Measurements from ENCODE around the gene MTIF3.

The MTIF3 gene

DNA sequence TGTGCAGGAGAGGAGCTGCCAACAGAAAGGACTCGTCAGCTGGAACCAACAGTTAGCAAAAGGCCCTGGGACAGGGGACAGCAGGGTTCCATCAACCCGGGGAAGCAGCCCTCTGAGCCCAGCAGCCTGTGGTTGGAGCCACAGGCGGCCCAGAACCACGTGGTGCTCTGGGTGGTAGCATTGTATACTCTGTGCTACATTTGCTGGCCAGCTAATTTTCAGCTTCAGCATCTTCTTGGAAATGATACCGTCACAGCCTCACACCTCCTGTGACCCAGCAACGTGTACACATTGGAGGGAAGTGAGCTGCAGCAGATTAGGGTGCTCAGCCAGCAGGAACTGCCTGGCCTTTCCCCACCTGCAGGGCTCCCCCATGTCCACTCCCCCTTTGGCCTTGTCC is 13.1 kb upstream of the MTIF3 start:
- Histone ChIP-seq H3K4me3 (ENCODE audit: low read depth, low read length) (no peak overlapping the region), H3K9me3 (ENCODE audit: control insufficient read depth, insufficient read depth, low read depth, low read length) (no peaks in the 10 kb centered on the region), H3K4me1 (ENCODE audit: control insufficient read depth, insufficient read depth, low read length) (no peaks in the 10 kb centered on the region), H3K27ac (ENCODE audit: extremely low read depth, low read depth, low read length) (no peak overlapping the region), H3K36me3 (ENCODE audit: control insufficient read depth in 2 of 2, insufficient read depth in 1 of 2, low read length in 2 of 2) (no peaks in the 10 kb centered on the region)
- POLR2A ChIA-PET = no interaction called here
- CTCF ChIA-PET = interaction anchor here (0.5 to 0.6 kb wide), 2 partner anchors 201 to 363 kb away, joined by 3 to 4 read pairs; no protein-coding TSS in a partner anchor
- TF ChIP-seq ZIC2 (tag by site-specific recombination; IDR thresholded peaks at IDR 0.05) (peak; percentile 22; the same call in 1 of the 2 replicates), ZNF585B (tag by site-specific recombination; IDR thresholded peaks at IDR 0.05) (no peak)

DNA sequence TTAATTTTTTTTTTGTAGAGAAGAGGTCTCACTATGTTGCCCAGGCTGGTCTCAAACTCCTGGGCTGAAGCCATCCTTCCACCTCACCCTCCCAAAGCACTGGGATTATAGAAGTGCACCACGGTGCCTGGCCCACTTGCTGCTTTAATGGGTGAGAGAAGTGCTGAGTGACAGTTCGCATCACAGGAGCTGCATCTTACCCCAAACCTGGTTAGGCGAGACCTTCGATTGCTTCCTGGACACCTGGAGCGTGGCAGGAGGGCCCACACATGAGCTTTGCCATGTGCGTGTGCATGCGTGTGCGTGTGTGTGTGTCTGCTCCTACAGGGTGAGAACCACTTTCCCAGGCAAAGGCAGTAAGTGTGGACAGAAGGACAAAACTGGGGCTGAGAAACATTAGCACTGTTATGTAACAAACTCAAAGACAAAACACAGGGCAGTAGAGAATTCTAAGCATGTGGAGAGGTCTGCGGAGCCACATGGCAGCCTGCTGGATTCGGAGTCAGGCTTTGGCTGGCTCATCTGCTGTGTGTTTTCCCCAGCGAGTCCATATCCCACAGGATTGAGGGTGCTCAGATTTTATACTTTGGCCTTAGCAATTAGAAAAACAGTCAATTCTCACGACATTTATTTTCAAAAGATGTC is 11.7 kb upstream of the MTIF3 start:
- Histone ChIP-seq H3K36me3 (ENCODE audit: control insufficient read depth in 2 of 2, insufficient read depth in 1 of 2, low read length in 2 of 2) (no peaks in the 10 kb centered on the region), H3K4me3 (ENCODE audit: low read depth, low read length) (no peak overlapping the region), H3K4me1 (ENCODE audit: control insufficient read depth, insufficient read depth, low read length) (no peaks in the 10 kb centered on the region), H3K9me3 (ENCODE audit: control insufficient read depth, insufficient read depth, low read depth, low read length) (no peaks in the 10 kb centered on the region), H3K27ac (ENCODE audit: extremely low read depth, low read depth, low read length) (no peak overlapping the region)
- POLR2A ChIA-PET = no interaction called here
- TF ChIP-seq ZNF707 (tag by site-specific recombination; IDR thresholded peaks at IDR 0.05) = no peak
- TF ChIP-seq ZNF426 (tag by site-specific recombination; IDR thresholded peaks at IDR 0.05) = no peak
- TF ChIP-seq, protein P1, sequence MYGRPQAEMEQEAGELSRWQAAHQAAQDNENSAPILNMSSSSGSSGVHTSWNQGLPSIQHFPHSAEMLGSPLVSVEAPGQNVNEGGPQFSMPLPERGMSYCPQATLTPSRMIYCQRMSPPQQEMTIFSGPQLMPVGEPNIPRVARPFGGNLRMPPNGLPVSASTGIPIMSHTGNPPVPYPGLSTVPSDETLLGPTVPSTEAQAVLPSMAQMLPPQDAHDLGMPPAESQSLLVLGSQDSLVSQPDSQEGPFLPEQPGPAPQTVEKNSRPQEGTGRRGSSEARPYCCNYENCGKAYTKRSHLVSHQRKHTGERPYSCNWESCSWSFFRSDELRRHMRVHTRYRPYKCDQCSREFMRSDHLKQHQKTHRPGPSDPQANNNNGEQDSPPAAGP (tag by site-specific recombination; IDR thresholded peaks at IDR 0.05) = no peak
- TF ChIP-seq, protein P2, sequence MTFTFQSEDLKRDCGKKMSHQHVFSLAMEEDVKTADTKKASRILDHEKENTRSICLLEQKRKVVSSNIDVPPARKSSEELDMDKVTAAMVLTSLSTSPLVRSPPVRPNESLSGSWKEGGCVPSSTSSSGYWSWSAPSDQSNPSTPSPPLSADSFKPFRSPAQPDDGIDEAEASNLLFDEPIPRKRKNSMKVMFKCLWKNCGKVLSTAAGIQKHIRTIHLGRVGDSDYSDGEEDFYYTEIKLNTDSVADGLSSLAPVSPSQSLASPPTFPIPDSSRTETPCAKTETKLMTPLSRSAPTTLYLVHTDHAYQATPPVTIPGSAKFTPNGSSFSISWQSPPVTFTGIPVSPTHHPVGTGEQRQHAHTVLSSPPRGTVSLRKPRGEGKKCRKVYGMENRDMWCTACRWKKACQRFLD (tag by site-specific recombination; IDR thresholded peaks at IDR 0.05) = no peak
- no peak for TF ChIP-seq ZNF302 (tag by site-specific recombination; IDR thresholded peaks at IDR 0.05; ENCODE audit: low read depth)
- TF ChIP-seq ZNF174 (tag by site-specific recombination; IDR thresholded peaks at IDR 0.05) = no peak
- no peak for TF ChIP-seq ZNF10 (tag by site-specific recombination; IDR thresholded peaks at IDR 0.05)
- TF ChIP-seq ZNF146 (tag by site-specific recombination; IDR thresholded peaks at IDR 0.05) = no peak
- TF ChIP-seq IKZF3 (tag by site-specific recombination; IDR thresholded peaks at IDR 0.05) = no peak
- TF ChIP-seq, protein P3, sequence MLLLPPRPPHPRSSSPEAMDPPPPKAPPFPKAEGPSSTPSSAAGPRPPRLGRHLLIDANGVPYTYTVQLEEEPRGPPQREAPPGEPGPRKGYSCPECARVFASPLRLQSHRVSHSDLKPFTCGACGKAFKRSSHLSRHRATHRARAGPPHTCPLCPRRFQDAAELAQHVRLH (tag by site-specific recombination; IDR thresholded peaks at IDR 0.05) = no peak
- TF ChIP-seq HOXD13 (CRISPR knock-in tag; IDR thresholded peaks at IDR 0.05; ENCODE audit: borderline replicate concordance) = no peak
- TF ChIP-seq ZNF324 (tag by site-specific recombination; IDR thresholded peaks at IDR 0.05) = no peak
- no peak for TF ChIP-seq MEIS1 (CRISPR knock-in tag; IDR thresholded peaks at IDR 0.05; ENCODE audit: borderline replicate concordance)
- no peak for TF ChIP-seq ZNF114 (tag by site-specific recombination; IDR thresholded peaks at IDR 0.05)
- CTCF ChIA-PET = no interaction called here

DNA sequence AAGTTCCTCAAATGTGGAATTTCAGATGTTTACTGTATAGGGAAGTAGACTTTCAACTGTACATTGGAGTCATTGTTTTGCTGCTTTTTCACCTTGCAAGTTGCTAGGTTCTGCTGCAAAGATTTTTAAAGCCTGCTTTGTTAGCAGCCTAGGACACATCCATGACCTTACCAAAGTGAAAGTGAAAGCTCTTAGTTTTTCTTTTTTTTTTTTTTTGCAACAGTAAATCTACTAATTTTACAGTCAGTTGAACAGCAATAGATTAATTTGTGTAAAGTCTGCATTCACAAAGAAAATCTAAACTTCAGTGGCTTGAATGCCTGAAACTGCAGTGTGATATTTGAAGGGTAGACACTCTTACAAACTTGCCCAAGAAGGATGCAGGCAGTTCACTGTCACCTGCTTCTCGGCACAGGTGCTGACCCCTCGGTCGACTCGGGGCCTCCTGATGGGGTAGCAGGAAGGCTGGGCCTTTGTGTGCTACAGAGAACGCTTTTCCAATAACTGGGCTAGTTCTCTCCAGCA is 5.0 kb upstream of the MTIF3 start:
- Histone ChIP-seq H3K4me3 (ENCODE audit: low read depth, low read length) (no peak overlapping the region), H3K36me3 (ENCODE audit: control insufficient read depth in 2 of 2, insufficient read depth in 1 of 2, low read length in 2 of 2) (no peaks in the 10 kb centered on the region), H3K4me1 (ENCODE audit: control insufficient read depth, insufficient read depth, low read length) (peaks cover 3% of the 10 kb centered on the region; the same call in 1 of the 2 replicates), H3K27ac (ENCODE audit: extremely low read depth, low read depth, low read length) (no peak overlapping the region), H3K9me3 (ENCODE audit: control insufficient read depth, insufficient read depth, low read depth, low read length) (no peaks in the 10 kb centered on the region)
- TF ChIP-seq ZNF48 (tag by site-specific recombination; IDR thresholded peaks at IDR 0.05) (no peak), ZNF335 (tag by site-specific recombination; conservative IDR thresholded peaks at IDR 0.05) (peak; percentile 30; the same call in 1 of the 2 replicates), ZNF404 (tag by site-specific recombination; IDR thresholded peaks at IDR 0.05) (no peak), KLF1 (tag by site-specific recombination; IDR thresholded peaks at IDR 0.05) (no peak)
- TF ChIP-seq, protein P4, sequence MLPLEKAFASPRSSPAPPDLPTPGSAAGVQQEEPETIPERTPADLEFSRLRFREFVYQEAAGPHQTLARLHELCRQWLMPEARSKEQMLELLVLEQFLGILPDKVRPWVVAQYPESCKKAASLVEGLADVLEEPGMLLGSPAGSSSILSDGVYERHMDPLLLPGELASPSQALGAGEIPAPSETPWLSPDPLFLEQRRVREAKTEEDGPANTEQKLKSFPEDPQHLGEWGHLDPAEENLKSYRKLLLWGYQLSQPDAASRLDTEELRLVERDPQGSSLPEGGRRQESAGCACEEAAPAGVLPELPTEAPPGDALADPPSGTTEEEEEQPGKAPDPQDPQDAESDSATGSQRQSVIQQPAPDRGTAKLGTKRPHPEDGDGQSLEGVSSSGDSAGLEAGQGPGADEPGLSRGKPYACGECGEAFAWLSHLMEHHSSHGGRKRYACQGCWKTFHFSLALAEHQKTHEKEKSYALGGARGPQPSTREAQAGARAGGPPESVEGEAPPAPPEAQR (tag by site-specific recombination; IDR thresholded peaks at IDR 0.05) = no peak
- ChIA-PET POLR2A (no interaction called here), CTCF (interaction anchor here (0.7 to 0.9 kb wide), 2 partner anchors 29 to 225 kb away, joined by 3 to 5 read pairs; no protein-coding TSS in a partner anchor)
